HEK293T (cell line): Measurements from ENCODE around the gene RTF2.

Source experiments
- BHLHE40 ChIP-seq: fragments of 450-650 bp; IDR thresholded peaks from 2 replicates; pipeline ENCODE4 v1.6.1; 2016; ENCODE audit warnings: mild to moderate bottlenecking, moderate library complexity, borderline replicate concordance
- ELF4 ChIP-seq: fragments of 450-650 bp; IDR thresholded peaks from 2 replicates; pipeline ENCODE4 v1.6.1; 2017; ENCODE audit warnings: antibody characterized with exemption
- FOXA1 ChIP-seq: fragments of 450-650 bp; IDR thresholded peaks from 2 replicates; pipeline ENCODE4 v1.6.1; 2016; ENCODE audit warnings: mild to moderate bottlenecking
- FOXM1 ChIP-seq: fragments of 450-650 bp; IDR thresholded peaks from 2 replicates; pipeline ENCODE4 v1.6.1; 2017; ENCODE audit warnings: mild to moderate bottlenecking, borderline replicate concordance
- NFRKB ChIP-seq: fragments of 450-650 bp; IDR thresholded peaks from 2 replicates; pipeline ENCODE4 v1.6.1; 2016; ENCODE audit warnings: mild to moderate bottlenecking, moderate library complexity
- PKNOX1 ChIP-seq: fragments of 450-650 bp; IDR thresholded peaks from 2 replicates; pipeline ENCODE4 v1.6.1; 2016
- SP1 ChIP-seq: fragments of 450-650 bp; IDR thresholded peaks from 2 replicates; pipeline ENCODE4 v1.6.1; 2017
- TARDBP ChIP-seq: fragments of 450-650 bp; IDR thresholded peaks from 2 replicates; pipeline ENCODE4 v1.6.1; 2016

GRCh38 chr20:56467968-56468315 is 485 bp upstream of the RTF2 start:
- TF ChIP-seq NFRKB (no peak), FOXA1 (no peak), ELF4 (no peak), BHLHE40 (no peak), SP1 (no peak), PKNOX1 (no peak), FOXM1 (no peak), TARDBP (no peak)
